Activated gamma-delta T cell treated with anti-CD3 and anti-CD28 coated beads, Interleukin-2, amount 50 U/mL, for 16 hours (primary cell): Measurements from ENCODE around the gene CEP41.

ENCODE experiments used
- DNase-seq: peaks from one replicate; pipeline ENCODE4 v3.0.0-alpha.2; 2020; ENCODE audit warnings: low read depth

CEP41 gene

DNA sequence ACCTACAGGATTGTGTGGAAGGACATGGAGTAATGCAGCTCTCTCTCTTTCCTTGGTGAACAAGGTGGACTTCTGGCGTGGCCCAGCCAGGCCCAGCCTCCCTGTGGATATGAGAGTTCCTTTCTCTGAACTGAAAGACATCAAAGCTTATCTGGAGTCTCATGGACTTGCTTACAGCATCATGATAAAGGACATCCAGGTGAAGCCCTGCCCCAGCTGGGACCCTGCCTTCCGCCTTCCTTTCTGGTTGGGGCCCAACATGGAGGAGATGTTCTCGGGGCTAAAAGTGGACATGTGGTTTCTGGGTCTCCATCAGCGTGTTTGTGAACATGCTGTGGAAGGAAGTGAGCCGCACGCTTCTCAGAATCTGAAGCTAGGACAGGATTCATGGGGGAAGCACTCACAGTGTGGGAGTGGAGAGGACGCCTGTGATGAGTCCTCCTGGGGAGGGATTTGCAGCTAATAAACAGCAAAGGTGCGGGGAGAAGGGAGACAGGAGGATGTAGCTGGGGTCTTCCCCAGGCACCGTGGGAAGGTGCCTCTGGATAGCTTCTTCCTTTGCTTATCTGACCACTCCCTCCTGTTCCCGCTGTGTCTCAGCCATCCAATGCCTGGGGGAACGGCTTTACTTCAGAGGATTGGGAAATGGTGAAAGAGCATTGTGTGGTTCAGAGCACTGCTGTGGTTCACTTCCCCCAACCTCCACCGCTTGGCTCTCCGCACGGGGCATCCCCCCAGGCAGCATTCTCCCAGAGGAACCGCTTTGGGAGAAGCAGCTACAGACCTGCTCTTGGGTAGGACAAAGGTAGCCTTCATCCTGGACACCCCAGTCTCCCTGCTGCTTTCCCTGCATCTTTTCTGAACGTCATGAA is 90.7 kb downstream of the CEP41 start:
- no peak for DNase-seq

DNA sequence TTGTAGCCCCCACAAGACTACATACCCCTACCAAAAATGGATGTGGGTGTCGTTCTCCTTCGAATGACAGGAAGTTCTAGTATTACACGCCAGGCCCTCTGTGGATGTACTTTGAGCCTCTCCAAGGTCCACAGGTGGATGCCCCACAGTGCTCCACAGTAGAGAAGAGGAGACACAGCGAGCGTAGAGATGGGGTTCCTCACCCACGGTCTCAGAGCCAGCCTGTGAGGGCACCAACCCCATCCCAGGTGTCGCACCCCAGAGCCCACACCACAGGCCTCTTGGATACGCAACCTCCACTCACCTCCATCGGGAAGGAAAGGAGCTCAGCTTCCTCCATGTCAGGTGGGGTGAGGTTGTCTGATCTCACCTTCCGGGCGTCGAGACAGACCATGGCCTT is 93.9 kb downstream of the CEP41 start:
- no peak for DNase-seq

DNA sequence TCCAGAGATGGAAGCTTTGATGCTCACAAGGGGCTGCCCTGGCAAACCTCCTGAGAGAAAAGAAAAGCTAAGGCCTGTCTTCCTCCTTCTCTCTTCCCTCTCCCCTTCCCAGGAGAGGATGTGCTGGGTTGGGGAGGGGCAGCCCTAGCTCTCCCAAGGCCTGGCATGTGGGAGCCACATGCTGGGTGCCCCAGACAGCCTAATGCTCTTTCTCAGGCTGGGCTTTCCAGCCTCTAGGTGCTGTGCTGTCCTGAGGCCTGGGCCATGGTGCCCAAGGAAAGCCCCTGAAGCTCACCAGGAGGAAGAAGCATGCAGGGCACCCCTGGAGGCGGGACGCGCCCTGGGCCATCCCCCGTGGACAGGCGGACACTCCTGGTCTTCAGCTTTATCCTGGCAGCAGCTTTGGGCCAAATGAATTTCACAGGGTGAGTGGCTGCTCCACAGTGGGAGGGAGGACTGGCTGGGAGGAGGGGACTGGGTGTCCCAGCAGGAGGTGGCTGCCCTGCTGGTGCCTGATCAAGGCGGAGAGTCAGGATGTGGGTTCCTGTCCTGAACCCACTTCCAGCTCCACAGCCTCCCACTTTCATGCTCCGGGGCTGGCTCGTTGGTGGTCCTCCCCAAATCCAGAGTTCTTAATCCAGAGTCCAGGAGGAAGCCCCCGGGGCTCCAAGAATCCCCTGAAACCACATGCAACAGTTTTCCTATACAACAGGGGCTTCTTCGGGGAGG is 94.5 kb downstream of the CEP41 start:
- no peak for DNase-seq

DNA sequence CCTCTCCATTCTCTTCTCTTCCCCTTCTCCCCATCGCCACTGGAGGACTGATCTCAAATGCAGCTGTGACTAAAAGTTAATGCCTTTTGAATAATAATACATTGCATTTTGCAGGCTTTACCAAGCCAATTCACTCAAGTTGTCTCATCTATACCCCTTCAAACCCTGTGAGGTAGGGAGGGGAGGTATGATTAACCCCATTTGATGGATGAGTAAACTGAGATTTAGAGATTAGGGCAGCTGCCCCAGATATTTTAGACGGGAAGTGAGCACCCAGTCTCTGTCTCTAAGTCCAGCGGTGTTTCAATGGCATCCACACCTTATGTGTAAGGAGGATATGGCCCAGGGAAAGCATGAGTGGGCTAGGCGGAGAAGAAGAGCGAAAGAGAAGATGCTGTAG is 95.1 kb downstream of the CEP41 start:
- DNase-seq: no peak

DNA sequence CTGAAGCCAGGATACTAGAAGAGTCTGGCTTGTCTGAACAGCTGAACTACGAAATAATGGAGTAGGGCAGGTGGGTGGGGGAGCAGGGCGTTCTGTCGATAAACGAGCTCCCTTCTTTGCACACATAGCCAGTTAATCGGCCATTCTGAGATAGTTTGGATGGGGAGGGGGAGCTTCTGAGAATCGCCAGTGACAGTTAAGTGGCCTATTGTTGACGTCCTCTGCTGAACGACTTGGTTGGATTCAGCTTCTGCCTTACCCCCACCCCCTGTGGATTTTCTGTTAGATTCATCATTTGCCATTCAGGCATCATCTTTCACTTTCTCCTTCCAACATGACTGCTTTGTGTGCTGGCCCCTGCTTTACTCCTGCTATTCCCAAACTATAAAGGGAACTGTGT is 95.7 kb downstream of the CEP41 start:
- no peak for DNase-seq

DNA sequence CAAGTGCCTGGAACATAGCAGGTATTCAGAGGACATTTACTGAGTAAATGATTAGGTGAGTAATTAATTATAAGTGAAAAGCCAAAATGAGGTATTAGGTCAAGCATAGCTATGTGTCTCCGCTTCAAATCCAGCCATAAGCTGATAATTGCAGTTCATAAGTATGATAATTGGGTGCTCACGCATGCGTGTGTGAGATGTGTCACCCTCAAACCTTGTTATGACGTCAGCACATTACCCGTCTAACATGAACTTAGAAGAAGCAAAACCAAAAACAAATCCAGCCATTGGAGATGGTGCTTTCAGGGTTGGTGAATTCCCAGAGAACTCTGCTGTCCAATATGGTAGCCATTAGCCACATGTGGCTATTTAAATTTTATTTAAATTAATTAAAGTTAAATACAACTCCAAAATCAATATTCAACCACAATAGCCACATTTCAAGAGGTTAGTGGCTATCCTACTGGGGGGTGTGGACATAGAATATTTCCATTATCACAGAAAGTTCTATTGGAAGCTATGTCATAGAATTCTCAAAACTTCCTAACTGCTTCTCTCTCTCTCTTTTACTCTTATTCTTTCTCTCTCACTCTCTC is 96.4 kb downstream of the CEP41 start, which contains the start of gene CPA5:
Gene CPA5, plus strand, starts transcription at position 546 of the 596 bp plus-strand sequence. CDS start 1,670 bp downstream, outside the sequence.
- DNase-seq: no peak
